ENCODE data around the gene TMC1. TPM values are rescaled to one million over a fixed set of nuclear protein-coding genes. Genes with fewer than 3 reads are reported as not detected.

The TMC1 gene
- total and polyA plus RNA-seq, 2 of the 13 experiments (the other 11 are each of a cell fraction or from before 2014, with no cell fraction given): 0.02 to 0.03 TPM

DNA sequence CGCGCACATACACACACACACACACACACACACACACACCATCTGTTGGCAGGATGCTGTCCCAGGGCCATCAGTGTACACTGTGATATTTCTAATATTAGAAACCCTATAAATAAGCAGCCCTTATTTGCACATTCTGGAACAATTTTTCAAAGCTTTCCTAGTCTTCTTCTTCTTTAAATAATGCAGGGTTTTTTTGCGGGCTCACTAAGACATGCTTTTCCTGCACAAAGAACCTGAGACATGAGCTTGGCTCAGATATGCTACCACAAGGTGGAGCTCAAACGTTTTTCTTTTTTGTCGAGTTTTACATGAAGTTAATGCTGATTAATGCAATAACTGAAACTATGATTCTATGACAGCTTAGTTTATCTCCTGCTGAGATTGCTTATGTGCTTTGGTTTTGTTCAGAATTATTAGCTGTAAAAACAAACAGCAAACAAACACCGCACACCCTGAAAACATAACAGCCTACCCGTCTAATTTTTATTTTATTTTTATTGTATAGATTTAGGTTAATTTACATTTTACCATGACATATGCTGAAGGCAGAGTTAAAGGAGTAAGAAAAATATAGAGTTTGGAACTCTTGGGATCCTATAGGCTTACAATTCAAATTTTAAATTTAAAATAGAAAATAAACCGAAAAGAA is 335.7 kb downstream of the TMC1 start:
- Histone ChIP-seq H3K4me1 (ENCODE audit: insufficient read depth, low read length) (peaks cover 30% of the 10 kb centered on the region), H3K9ac (ENCODE audit: insufficient read depth, low read depth, low read length) (peak overlapping the region; percentile 71), H4K20me1 (ENCODE audit: insufficient read depth, low read length) (no peaks in the 10 kb centered on the region), H3K4me2 (ENCODE audit: low read depth, low read length) (no peak overlapping the region), H3K4me3 (replicated peaks in 1 of 3; ENCODE audit: insufficient read depth in 1 of 3, low read depth in 2 of 3, low read length in 3 of 3) (no peak overlapping the region), H3K9me3 (ENCODE audit: low read length) (no peaks in the 10 kb centered on the region), H3K27ac (ENCODE audit: extremely low read length, insufficient read depth, low read length) (peak overlapping the region; percentile 99), H3K79me2 (ENCODE audit: insufficient read depth, low read length) (no peaks in the 10 kb centered on the region), H2AFZ (ENCODE audit: low read length) (peak overlapping the region; percentile 85), H3K36me3 (replicated peaks in 1 of 2; ENCODE audit: control insufficient read depth in 1 of 2, insufficient read depth in 2 of 2, low read length in 2 of 2) (no peaks in the 10 kb centered on the region), H3K27me3 (ENCODE audit: control insufficient read depth in 1 of 2, insufficient read depth in 2 of 2, low read length in 2 of 2) (no peaks in the 10 kb centered on the region)
- ChIA-PET CTCF (ENCODE audit: low intra/inter-chr PET ratio, low total read pairs) (interaction anchor here (1.0 to 2.8 kb wide), 4 partner anchors 166 to 327 kb away, joined by 3 to 15 read pairs (median 9); no protein-coding TSS in a partner anchor), POLR2A (interaction anchor here (0.7 to 2.7 kb wide), 8 partner anchors 13 to 217 kb away, joined by 3 to 12 read pairs (median 5); no protein-coding TSS in a partner anchor)
- in situ Hi-C loops (cut with HindIII; ENCODE audit: extremely low pct_ligation_motif_present, low pct_unique_long_range_greater_than_20kb): loop anchor here (5.0 to 10.0 kb wide), 2 partner anchors 168 to 225 kb away; no protein-coding TSS in a partner anchor
- DNase-seq (ENCODE audit: low spot score) (peak; percentile 65), ATAC-seq (no peak), FAIRE-seq (peak; percentile 86)
- intact Hi-C loops (cut with micrococcal nuclease; ENCODE audit: unreplicated experiment): loop anchor here (1.0 to 5.0 kb wide), 4 partner anchors 70 to 325 kb away; no protein-coding TSS in a partner anchor
- no TSS peak for BruUV-seq (replicated peaks)
- WGBS (ENCODE audit: low lambda C conversion rate): 65% methylated on average over 8 of the region's 8 CpGs
- TF ChIP-seq, protein P1, sequence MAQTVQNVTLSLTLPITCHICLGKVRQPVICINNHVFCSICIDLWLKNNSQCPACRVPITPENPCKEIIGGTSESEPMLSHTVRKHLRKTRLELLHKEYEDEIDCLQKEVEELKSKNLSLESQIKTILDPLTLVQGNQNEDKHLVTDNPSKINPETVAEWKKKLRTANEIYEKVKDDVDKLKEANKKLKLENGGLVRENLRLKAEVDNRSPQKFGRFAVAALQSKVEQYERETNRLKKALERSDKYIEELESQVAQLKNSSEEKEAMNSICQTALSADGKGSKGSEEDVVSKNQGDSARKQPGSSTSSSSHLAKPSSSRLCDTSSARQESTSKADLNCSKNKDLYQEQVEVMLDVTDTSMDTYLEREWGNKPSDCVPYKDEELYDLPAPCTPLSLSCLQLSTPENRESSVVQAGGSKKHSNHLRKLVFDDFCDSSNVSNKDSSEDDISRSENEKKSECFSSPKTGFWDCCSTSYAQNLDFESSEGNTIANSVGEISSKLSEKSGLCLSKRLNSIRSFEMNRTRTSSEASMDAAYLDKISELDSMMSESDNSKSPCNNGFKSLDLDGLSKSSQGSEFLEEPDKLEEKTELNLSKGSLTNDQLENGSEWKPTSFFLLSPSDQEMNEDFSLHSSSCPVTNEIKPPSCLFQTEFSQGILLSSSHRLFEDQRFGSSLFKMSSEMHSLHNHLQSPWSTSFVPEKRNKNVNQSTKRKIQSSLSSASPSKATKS (CRISPR knock-in tag; IDR thresholded peaks at IDR 0.05): no peak
- TF ChIP-seq, protein P2, sequence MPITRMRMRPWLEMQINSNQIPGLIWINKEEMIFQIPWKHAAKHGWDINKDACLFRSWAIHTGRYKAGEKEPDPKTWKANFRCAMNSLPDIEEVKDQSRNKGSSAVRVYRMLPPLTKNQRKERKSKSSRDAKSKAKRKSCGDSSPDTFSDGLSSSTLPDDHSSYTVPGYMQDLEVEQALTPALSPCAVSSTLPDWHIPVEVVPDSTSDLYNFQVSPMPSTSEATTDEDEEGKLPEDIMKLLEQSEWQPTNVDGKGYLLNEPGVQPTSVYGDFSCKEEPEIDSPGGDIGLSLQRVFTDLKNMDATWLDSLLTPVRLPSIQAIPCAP (CRISPR knock-in tag; IDR thresholded peaks at IDR 0.05; ENCODE audit: low read depth): no peak
- TF ChIP-seq MAFK (conservative IDR thresholded peaks at IDR 0.05 in 1 of 2, IDR thresholded peaks at IDR 0.05 in 1 of 2; ENCODE audit: low read length in 2 of 2) (peak; percentile 93 to 97), MAFF (IDR thresholded peaks at IDR 0.05; ENCODE audit: low read depth, low read length) (peak; percentile 95), STAG1 (CRISPR knock-in tag; IDR thresholded peaks at IDR 0.05) (peak; percentile 75), ZNF383 (CRISPR knock-in tag; IDR thresholded peaks at IDR 0.05; ENCODE audit: borderline replicate concordance) (0 out of 2 replicates have a peak, but pooled peaks have one; percentile 0), GATAD2A (CRISPR knock-in tag; IDR thresholded peaks at IDR 0.05) (0 out of 2 replicates have a peak, but pooled peaks have one; percentile 11), MEF2D (CRISPR knock-in tag; IDR thresholded peaks at IDR 0.05) (no peak), KMT2B (CRISPR knock-in tag; IDR thresholded peaks at IDR 0.05) (no peak), KAT8 (CRISPR knock-in tag; IDR thresholded peaks at IDR 0.05) (no peak; the same call in 1 of the 2 replicates), SMC3 (IDR thresholded peaks at IDR 0.05; ENCODE audit: low read length) (peak; percentile 80), RAD21 (CRISPR knock-in tag; IDR thresholded peaks at IDR 0.05) (peak; percentile 43; the same call in 1 of the 2 replicates)
- TF ChIP-seq, protein P3, sequence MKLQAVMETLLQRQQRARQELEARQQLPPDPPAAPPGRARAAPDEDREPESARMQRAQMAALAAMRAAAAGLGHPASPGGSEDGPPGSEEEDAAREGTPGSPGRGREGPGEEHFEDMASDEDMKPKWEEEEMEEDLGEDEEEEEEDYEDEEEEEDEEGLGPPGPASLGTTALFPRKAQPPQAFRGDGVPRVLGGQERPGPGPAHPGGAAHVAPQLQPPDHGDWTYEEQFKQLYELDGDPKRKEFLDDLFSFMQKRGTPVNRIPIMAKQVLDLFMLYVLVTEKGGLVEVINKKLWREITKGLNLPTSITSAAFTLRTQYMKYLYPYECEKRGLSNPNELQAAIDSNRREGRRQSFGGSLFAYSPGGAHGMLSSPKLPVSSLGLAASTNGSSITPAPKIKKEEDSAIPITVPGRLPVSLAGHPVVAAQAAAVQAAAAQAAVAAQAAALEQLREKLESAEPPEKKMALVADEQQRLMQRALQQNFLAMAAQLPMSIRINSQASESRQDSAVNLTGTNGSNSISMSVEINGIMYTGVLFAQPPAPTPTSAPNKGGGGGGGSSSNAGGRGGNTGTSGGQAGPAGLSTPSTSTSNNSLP (IDR thresholded peaks at IDR 0.05; ENCODE audit: low read depth, low read length): peak; percentile 76
- TF ChIP-seq, protein P4, sequence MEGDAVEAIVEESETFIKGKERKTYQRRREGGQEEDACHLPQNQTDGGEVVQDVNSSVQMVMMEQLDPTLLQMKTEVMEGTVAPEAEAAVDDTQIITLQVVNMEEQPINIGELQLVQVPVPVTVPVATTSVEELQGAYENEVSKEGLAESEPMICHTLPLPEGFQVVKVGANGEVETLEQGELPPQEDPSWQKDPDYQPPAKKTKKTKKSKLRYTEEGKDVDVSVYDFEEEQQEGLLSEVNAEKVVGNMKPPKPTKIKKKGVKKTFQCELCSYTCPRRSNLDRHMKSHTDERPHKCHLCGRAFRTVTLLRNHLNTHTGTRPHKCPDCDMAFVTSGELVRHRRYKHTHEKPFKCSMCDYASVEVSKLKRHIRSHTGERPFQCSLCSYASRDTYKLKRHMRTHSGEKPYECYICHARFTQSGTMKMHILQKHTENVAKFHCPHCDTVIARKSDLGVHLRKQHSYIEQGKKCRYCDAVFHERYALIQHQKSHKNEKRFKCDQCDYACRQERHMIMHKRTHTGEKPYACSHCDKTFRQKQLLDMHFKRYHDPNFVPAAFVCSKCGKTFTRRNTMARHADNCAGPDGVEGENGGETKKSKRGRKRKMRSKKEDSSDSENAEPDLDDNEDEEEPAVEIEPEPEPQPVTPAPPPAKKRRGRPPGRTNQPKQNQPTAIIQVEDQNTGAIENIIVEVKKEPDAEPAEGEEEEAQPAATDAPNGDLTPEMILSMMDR (CRISPR knock-in tag; IDR thresholded peaks at IDR 0.05): peak; percentile 70

Data from HepG2 (cell line).